H1 (cell line): ENCODE results near the gene ALKBH7.

Experiments
- CHD1 ChIP-seq: IDR thresholded peaks from 2 replicates; pipeline ENCODE4 v1.6.1; 2012; ENCODE audit warnings: low read depth, low read length, improper control_type of control experiment
- CREB1 ChIP-seq: IDR thresholded peaks from 2 replicates; pipeline ENCODE4 v1.6.1; 2012; ENCODE audit warnings: inconsistent platforms
- EP300 ChIP-seq, 2 experiments: IDR thresholded peaks; 1 replicate in 1 of 2; 2 replicates in 1 of 2; pipeline ENCODE4 v1.6.1; 2011 to 2012; ENCODE audit warnings: low read depth in 2 of 2, low read length in 2 of 2, mild to moderate bottlenecking in 2 of 2, borderline replicate concordance in 1 of 2, inconsistent platforms in 1 of 2, moderate library complexity in 1 of 2
- EZH2 ChIP-seq: fragments of 200-600 bp; sonication (generic); IDR thresholded peaks from 2 replicates; pipeline ENCODE4 v1.7.1; 2012; ENCODE audit warnings: low read depth, mild to moderate bottlenecking, moderate library complexity, low read length, inconsistent platforms; ENCODE audit not compliant: severe bottlenecking
- GTF2F1 ChIP-seq: IDR thresholded peaks from 2 replicates; pipeline ENCODE4 v1.6.1; 2012; ENCODE audit warnings: low read depth, low read length, improper control_type of control experiment, borderline replicate concordance
- HDAC6 ChIP-seq: IDR thresholded peaks from one replicate; pipeline ENCODE4 v1.7.1; 2012; ENCODE audit warnings: low read depth, mild to moderate bottlenecking, inconsistent platforms, low read length, moderate library complexity
- POLR2A ChIP-seq, 2 experiments: IDR thresholded peaks; 1 replicate in 1 of 2; 2 replicates in 1 of 2; pipeline ENCODE4 v1.6.1; 2011; ENCODE audit warnings: low read depth in 2 of 2, low read length in 2 of 2, mild to moderate bottlenecking in 2 of 2; ENCODE audit errors: control extremely low read depth in 1 of 2
- POLR2AphosphoS5 ChIP-seq: IDR thresholded peaks from 2 replicates; pipeline ENCODE4 v1.6.1; 2011; ENCODE audit warnings: low read depth, low read length
- RNF2 ChIP-seq: fragments of 200-900, 300-1000 bp; sonication (generic); IDR thresholded peaks from 2 replicates; pipeline ENCODE4 v1.7.1; 2016; ENCODE audit warnings: borderline replicate concordance, low read depth, mild to moderate bottlenecking, antibody characterized with exemption, low read length; ENCODE audit not compliant: poor library complexity, severe bottlenecking; ENCODE audit errors: missing control alignments
- SIRT6 ChIP-seq: IDR thresholded peaks from one replicate; pipeline ENCODE4 v1.7.1; 2012; ENCODE audit warnings: low read length, inconsistent platforms
- TF ChIP-seq, protein P1 (sequence below), 3 experiments: IDR thresholded peaks; 1 replicate in 2 of 3; 2 replicates in 1 of 3; pipeline versions ENCODE4 v1.5.1 to v1.6.1; 2011; ENCODE audit warnings: low read length in 3 of 3, mild to moderate bottlenecking in 3 of 3, inconsistent platforms in 2 of 3, low read depth in 1 of 3, moderate library complexity in 1 of 3; ENCODE audit not compliant: insufficient read depth in 1 of 3; ENCODE audit errors: control extremely low read depth in 1 of 3
- TF ChIP-seq, protein P2 (sequence below): IDR thresholded peaks from 2 replicates; pipeline ENCODE4 v1.6.1; 2011; ENCODE audit warnings: low read length, improper control_type of control experiment

DNA sequence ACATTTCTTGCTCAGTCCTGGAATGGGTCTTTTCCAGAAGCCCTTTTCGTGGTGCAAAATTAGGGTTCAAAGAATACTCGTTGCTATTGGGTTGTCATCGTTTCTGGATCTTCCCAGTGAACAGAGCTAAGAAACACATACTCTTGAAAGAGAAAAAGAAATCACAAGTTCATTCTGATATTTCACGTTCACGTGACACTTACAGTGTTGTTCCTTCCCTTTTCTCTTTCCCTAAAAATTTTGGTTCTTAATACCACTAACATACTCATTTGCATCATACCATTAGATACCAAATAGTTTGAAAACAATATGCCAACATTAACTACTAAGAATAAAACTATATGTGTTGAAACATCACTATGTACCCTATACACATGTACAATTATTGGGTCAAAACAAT is 33.8 kb downstream of the ALKBH7 start:
- TF ChIP-seq HDAC6 (no peak), POLR2A (IDR thresholded peaks at IDR 0.05; ENCODE audit: control extremely low read depth in 1 of 2, low read depth in 2 of 2, low read length in 2 of 2) (no peak), CREB1 (no peak), RNF2 (no peak), GTF2F1 (no peak), EP300 (IDR thresholded peaks at IDR 0.05; ENCODE audit: borderline replicate concordance in 1 of 2, low read depth in 2 of 2, low read length in 2 of 2) (no peak), SIRT6 (no peak), EZH2 (no peak), CHD1 (no peak), POLR2AphosphoS5 (no peak)
- TF ChIP-seq, protein P1, sequence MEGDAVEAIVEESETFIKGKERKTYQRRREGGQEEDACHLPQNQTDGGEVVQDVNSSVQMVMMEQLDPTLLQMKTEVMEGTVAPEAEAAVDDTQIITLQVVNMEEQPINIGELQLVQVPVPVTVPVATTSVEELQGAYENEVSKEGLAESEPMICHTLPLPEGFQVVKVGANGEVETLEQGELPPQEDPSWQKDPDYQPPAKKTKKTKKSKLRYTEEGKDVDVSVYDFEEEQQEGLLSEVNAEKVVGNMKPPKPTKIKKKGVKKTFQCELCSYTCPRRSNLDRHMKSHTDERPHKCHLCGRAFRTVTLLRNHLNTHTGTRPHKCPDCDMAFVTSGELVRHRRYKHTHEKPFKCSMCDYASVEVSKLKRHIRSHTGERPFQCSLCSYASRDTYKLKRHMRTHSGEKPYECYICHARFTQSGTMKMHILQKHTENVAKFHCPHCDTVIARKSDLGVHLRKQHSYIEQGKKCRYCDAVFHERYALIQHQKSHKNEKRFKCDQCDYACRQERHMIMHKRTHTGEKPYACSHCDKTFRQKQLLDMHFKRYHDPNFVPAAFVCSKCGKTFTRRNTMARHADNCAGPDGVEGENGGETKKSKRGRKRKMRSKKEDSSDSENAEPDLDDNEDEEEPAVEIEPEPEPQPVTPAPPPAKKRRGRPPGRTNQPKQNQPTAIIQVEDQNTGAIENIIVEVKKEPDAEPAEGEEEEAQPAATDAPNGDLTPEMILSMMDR (IDR thresholded peaks at IDR 0.05; ENCODE audit: control extremely low read depth in 1 of 3, insufficient read depth in 1 of 3, low read depth in 1 of 3, low read length in 3 of 3) = no peak
- TF ChIP-seq, protein P2, sequence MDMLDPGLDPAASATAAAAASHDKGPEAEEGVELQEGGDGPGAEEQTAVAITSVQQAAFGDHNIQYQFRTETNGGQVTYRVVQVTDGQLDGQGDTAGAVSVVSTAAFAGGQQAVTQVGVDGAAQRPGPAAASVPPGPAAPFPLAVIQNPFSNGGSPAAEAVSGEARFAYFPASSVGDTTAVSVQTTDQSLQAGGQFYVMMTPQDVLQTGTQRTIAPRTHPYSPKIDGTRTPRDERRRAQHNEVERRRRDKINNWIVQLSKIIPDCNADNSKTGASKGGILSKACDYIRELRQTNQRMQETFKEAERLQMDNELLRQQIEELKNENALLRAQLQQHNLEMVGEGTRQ = no peak
